ENCODE measurements around the gene TEX48. TPM values are rescaled to one million over a fixed set of nuclear protein-coding genes. Genes with fewer than 3 reads are reported as not detected.

TEX48 gene
- total and polyA plus RNA-seq, 2 donors (not counting 1 experiment from before 2014, with no cell fraction given) = not detected

DNA sequence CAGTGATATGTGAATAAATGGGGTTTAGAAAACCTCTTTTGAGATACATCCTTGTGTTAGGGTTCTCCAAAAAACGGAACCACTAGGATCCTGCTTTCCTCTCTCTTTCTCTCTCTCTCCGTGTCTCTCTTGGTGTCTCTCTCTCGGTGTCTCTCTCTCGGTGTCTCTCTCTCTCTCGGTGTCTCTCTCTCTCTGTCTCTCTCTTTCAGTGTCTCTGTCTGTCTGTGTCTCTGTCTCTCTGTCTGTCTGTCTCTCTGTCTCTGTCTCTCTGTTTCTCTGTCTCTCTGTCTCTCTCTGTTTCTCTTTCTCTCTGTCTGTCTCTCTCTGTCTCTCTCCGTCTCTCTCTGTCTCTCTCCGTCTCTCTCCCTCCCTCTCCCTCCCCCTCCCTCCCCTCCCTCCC, 7.8 kb upstream of the TEX48 start:
- H3K9me3 ChIP-seq (ENCODE audit: control extremely low read depth in 1 of 3, control insufficient read depth in 2 of 3, insufficient read depth in 1 of 3, low read length in 2 of 3) = no peaks in the 10 kb centered on the region

More for the DNA sequence above, 7.8 kb upstream of the TEX48 start:
- H4K20me1 ChIP-seq (ENCODE audit: control insufficient read depth, insufficient read depth, low read length, poor library complexity, severe bottlenecking) = no peaks in the 10 kb centered on the region
- Mint-ChIP-seq H3K4me1 (peaks cover 6% of the 10 kb centered on the region), H3K9me3 (ENCODE audit: insufficient read depth) (no peaks in the 10 kb centered on the region), H3K4me3 (no peak overlapping the region), H3K27me3 (peaks cover 26% of the 10 kb centered on the region), H3K27ac (no peak overlapping the region)
- H3K4me3 ChIP-seq (ENCODE audit: control extremely low read depth in 1 of 5, extremely low read depth in 1 of 5, insufficient read depth in 1 of 5, low read depth in 2 of 5, low read length in 4 of 5) = no peak overlapping the region
- no peak overlapping the region for H3K4me2 ChIP-seq (replicated peaks; ENCODE audit: low read depth, low read length, poor library complexity, severe bottlenecking)
- TF ChIP-seq EZH2 (IDR thresholded peaks at IDR 0.05; ENCODE audit: borderline replicate concordance, insufficient read depth, low read depth, low read length, poor library complexity, severe bottlenecking) (no peak), CTCF (IDR thresholded peaks at IDR 0.05) (no peak)
- no peaks in the 10 kb centered on the region for H3K79me2 ChIP-seq (ENCODE audit: control insufficient read depth, insufficient read depth, low read length)
- ChIA-PET POLR2A (no interaction called here), CTCF (no interaction called here)
- intact Hi-C loops (cut with micrococcal nuclease) = no loop called here
- H3K27me3 ChIP-seq (replicated peaks in 1 of 4; ENCODE audit: control extremely low read depth in 1 of 4, control insufficient read depth in 3 of 4, insufficient read depth in 4 of 4, low read length in 3 of 4) = peaks cover 0 to 6% (median 4%) of the 10 kb centered on the region in 4 experiments
- no peaks in the 10 kb centered on the region for H3K36me3 ChIP-seq (replicated peaks in 1 of 2; ENCODE audit: control extremely low read depth in 1 of 2, control insufficient read depth in 1 of 2, extremely low read depth in 1 of 2, insufficient read depth in 2 of 2, low read length in 1 of 2)
- no peak overlapping the region for H2AFZ ChIP-seq (ENCODE audit: insufficient read depth, low read depth, low read length, poor library complexity, severe bottlenecking)
- H3K9ac ChIP-seq (ENCODE audit: low read length) = no peak overlapping the region
- H3K4me1 ChIP-seq (ENCODE audit: control insufficient read depth in 2 of 2, insufficient read depth in 2 of 2, low read length in 2 of 2) = no peaks in the 10 kb centered on the region
- WGBS (ENCODE audit: insufficient coverage) = 89% methylated on average over 7 of the region's 7 CpGs
- no peak for ATAC-seq (ENCODE audit: low read depth)
- DNase-seq = no peak
- H3K27ac ChIP-seq (ENCODE audit: low read length in 2 of 2) = no peak overlapping the region
